CD8-positive, alpha-beta memory T cell (primary cell): ENCODE data around the gene LRP1B. TPM values are rescaled to one million over a fixed set of nuclear protein-coding genes. Genes with fewer than 3 reads are reported as not detected.

ENCODE experiments used
- CTCF ChIA-PET: fragments of 350-600 bp; sonication (Branson Sonifier 250); formaldehyde crosslinking; loops from one replicate; lab custom pipeline; 2021; ENCODE audit warnings: antibody characterized with exemption; lab: Charles Lee
- POLR2A ChIA-PET: fragments of 350-600 bp; sonication (Branson Sonifier 250); formaldehyde crosslinking; loops from one replicate; lab custom pipeline; 2021; ENCODE audit warnings: antibody characterized with exemption; lab: Charles Lee
- DNase-seq, 5 donors: peaks; one replicate each; pipeline versions ENCODE4 v3.0.0 to v3.0.0-alpha.2; 2020 to 2022; ENCODE audit warnings: mixed read lengths in 1 of 5
- H3K27ac ChIP-seq: one replicate; pipeline ENCODE4 v1.7.0; 2013; ENCODE audit warnings: low read depth, mild to moderate bottlenecking, low read length, moderate library complexity
- H3K27me3 ChIP-seq: 2 replicates; pipeline ENCODE4 v1.7.0; 2013; ENCODE audit warnings: low read length, mild to moderate bottlenecking; ENCODE audit not compliant: insufficient read depth, poor library complexity, severe bottlenecking
- H3K36me3 ChIP-seq: 2 replicates; pipeline ENCODE4 v1.7.0; 2013; ENCODE audit warnings: mild to moderate bottlenecking, low read length, moderate library complexity; ENCODE audit not compliant: insufficient read depth
- H3K4me1 ChIP-seq: 2 replicates; pipeline ENCODE4 v1.7.0; 2013; ENCODE audit warnings: mild to moderate bottlenecking, low read length, moderate library complexity; ENCODE audit not compliant: insufficient read depth
- H3K4me3 ChIP-seq: 2 replicates; pipeline ENCODE4 v1.7.0; 2013; ENCODE audit warnings: mild to moderate bottlenecking, low read length
- H3K9me3 ChIP-seq: 2 replicates; pipeline ENCODE4 v1.7.0; 2013; ENCODE audit warnings: mild to moderate bottlenecking, low read length
- H3K27ac Mint-ChIP-seq, 8 donors: one replicate each; pipeline ENCODE4 v1.8.0; 2020 to 2021; ENCODE audit warnings: mixed read lengths in 8 of 8, mild to moderate bottlenecking in 6 of 8, inconsistent platforms in 3 of 8, moderate library complexity in 3 of 8
- H3K27me3 Mint-ChIP-seq, 2 donors: one replicate each; pipeline ENCODE4 v1.8.0; 2020 to 2021; ENCODE audit warnings: mixed read lengths in 2 of 2, mild to moderate bottlenecking in 1 of 2, moderate library complexity in 1 of 2
- H3K36me3 Mint-ChIP-seq, 3 donors: one replicate each; pipeline ENCODE4 v1.8.0; 2020 to 2021; ENCODE audit warnings: mixed read lengths in 3 of 3, inconsistent platforms in 1 of 3, mild to moderate bottlenecking in 1 of 3
- H3K4me1 Mint-ChIP-seq, 3 donors: one replicate each; pipeline ENCODE4 v1.8.0; 2020 to 2021; ENCODE audit warnings: mixed read lengths in 3 of 3, inconsistent platforms in 1 of 3, mild to moderate bottlenecking in 1 of 3
- H3K4me3 Mint-ChIP-seq, 7 donors: one replicate each; pipeline ENCODE4 v1.8.0; 2020 to 2021; ENCODE audit warnings: mixed read lengths in 7 of 7, mild to moderate bottlenecking in 6 of 7, moderate library complexity in 4 of 7, inconsistent platforms in 2 of 7
- H3K9me3 Mint-ChIP-seq, 5 donors: one replicate each; pipeline ENCODE4 v1.8.0; 2020 to 2022; ENCODE audit warnings: mixed read lengths in 5 of 5, mild to moderate bottlenecking in 3 of 5, moderate library complexity in 2 of 5, inconsistent platforms in 1 of 5
- polyA plus RNA-seq: library from polyadenylated mRNA; unstranded; fragments of 300-500 nt; fragmentation: Illumina TruSeq; gene quantifications from one replicate; pipeline ENCODE4 v1.2.3, GENCODE V29; 2021
- total RNA-seq, 2 experiments: library from RNA; stranded (reverse); gene quantifications; one replicate each; pipeline ENCODE4 v1.2.3, GENCODE V29; 2021

LRP1B gene
- total and polyA plus RNA-seq, 3 experiments from 2014 or later: not detected

GRCh38 chr2:140526575-140526974 lies 1604.2 kb downstream of the LRP1B start:
- Histone ChIP-seq H3K36me3 (no peaks in the 10 kb centered on the region), H3K4me3 (no peak overlapping the region), H3K27ac (no peak overlapping the region), H3K9me3 (no peaks in the 10 kb centered on the region), H3K27me3 (no peaks in the 10 kb centered on the region), H3K4me1 (no peaks in the 10 kb centered on the region)
- no peak overlapping the region for H3K4me3 Mint-ChIP-seq
- DNase-seq: no peak
- ChIA-PET CTCF (no interaction called here), POLR2A (no interaction called here)
- H3K36me3 Mint-ChIP-seq: no peaks in the 10 kb centered on the region
- no peaks in the 10 kb centered on the region for H3K27me3 Mint-ChIP-seq
- no peaks in the 10 kb centered on the region for H3K4me1 Mint-ChIP-seq
- H3K27ac Mint-ChIP-seq: no peak overlapping the region
- peaks cover 3 to 38% (median 10%) of the 10 kb centered on the region in 5 donors for H3K9me3 Mint-ChIP-seq

DNA sequence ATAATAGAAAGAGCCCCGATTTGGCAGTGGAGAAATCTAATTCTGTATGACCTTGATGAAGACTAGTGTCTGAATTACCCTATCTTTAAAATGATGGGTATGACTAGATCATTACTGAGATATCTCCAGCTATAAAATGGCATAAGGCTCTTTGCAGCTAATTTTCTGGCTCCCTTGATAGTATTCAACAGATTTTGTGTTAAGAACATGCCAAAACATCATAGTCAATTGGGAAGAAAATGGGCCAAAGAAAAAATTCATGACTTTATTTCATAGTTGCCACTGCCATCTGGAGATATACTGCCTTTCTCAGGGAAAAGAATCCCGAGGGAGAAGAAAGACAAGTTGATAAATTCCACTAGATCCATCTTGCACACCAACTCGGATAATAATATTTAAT lies 1618.7 kb downstream of the LRP1B start:
- no peak overlapping the region for H3K4me3 ChIP-seq
- H3K4me1 ChIP-seq: no peaks in the 10 kb centered on the region
- ChIA-PET POLR2A (no interaction called here), CTCF (no interaction called here)
- no peak overlapping the region for H3K27ac ChIP-seq
- H3K27me3 ChIP-seq: no peaks in the 10 kb centered on the region
- no peak for DNase-seq
- no peak overlapping the region for H3K27ac Mint-ChIP-seq
- no peak overlapping the region for H3K4me3 Mint-ChIP-seq
- no peaks in the 10 kb centered on the region for H3K36me3 Mint-ChIP-seq
- H3K4me1 Mint-ChIP-seq: no peaks in the 10 kb centered on the region
- no peaks in the 10 kb centered on the region for H3K27me3 Mint-ChIP-seq
- peaks cover 0 to 41% (median 2%) of the 10 kb centered on the region in 5 donors for H3K9me3 Mint-ChIP-seq
- H3K36me3 ChIP-seq: no peaks in the 10 kb centered on the region
- no peaks in the 10 kb centered on the region for H3K9me3 ChIP-seq

DNA sequence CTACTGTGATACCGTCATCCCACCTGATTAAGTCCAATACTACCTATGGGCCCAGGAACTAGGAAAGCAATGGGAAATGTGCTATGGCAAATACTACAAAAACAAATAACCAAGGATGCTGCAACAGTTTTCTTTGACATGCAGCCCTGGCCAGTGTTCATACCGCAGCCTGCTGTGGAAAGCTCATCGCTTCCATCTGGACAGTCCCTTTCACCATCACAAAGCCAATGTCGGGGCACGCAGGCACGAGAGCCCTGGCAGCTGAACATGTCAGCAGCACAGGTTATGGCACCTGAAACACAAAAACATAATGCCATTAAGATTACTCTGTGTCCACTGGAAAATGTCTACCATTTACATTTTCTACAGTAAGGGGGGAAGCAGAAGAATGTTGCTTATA lies 1621.1 kb downstream of the LRP1B start:
- Mint-ChIP-seq H3K9me3 (peaks cover 0 to 35% (median 2%) of the 10 kb centered on the region in 5 donors), H3K4me3 (no peak overlapping the region), H3K36me3 (no peaks in the 10 kb centered on the region), H3K4me1 (no peaks in the 10 kb centered on the region), H3K27ac (no peak overlapping the region), H3K27me3 (no peaks in the 10 kb centered on the region)
- Histone ChIP-seq H3K4me1 (no peaks in the 10 kb centered on the region), H3K27ac (no peak overlapping the region), H3K4me3 (no peak overlapping the region), H3K36me3 (no peaks in the 10 kb centered on the region), H3K9me3 (no peaks in the 10 kb centered on the region), H3K27me3 (no peaks in the 10 kb centered on the region)
- no peak for DNase-seq
- CTCF ChIA-PET: no interaction called here
- POLR2A ChIA-PET: no interaction called here

GRCh38 chr2:140508756-140509155 lies 1622.1 kb downstream of the LRP1B start:
- Histone ChIP-seq H3K36me3 (no peaks in the 10 kb centered on the region), H3K4me3 (no peak overlapping the region), H3K9me3 (no peaks in the 10 kb centered on the region), H3K4me1 (no peaks in the 10 kb centered on the region), H3K27ac (no peak overlapping the region), H3K27me3 (no peaks in the 10 kb centered on the region)
- ChIA-PET POLR2A (no interaction called here), CTCF (no interaction called here)
- Mint-ChIP-seq H3K27me3 (no peaks in the 10 kb centered on the region), H3K4me1 (no peaks in the 10 kb centered on the region), H3K27ac (no peak overlapping the region), H3K9me3 (peaks cover 0 to 33% (median 2%) of the 10 kb centered on the region in 5 donors), H3K4me3 (no peak overlapping the region), H3K36me3 (no peaks in the 10 kb centered on the region)
- DNase-seq: no peak

DNA sequence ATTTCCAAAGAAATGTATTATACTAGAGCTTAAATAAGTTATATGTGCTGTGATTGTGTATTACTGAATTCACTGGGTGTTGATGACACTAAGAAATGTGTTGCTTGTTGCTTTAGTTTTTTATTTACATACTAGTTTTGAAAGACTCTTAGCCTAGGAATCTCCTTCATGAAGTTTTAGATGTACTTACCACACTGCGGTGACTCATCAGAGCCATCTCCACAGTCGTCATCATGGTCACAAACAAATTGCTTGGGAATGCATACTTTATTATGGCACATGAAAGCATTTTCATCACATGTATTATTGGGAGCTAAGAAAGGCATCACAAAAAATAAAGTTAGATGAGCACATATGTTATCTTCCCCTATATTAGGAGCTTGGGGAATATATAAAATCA lies 1624.2 kb downstream of the LRP1B start:
- H3K27me3 Mint-ChIP-seq: no peaks in the 10 kb centered on the region
- Histone ChIP-seq H3K9me3 (no peaks in the 10 kb centered on the region), H3K27ac (no peak overlapping the region), H3K4me3 (no peak overlapping the region), H3K4me1 (no peaks in the 10 kb centered on the region), H3K27me3 (no peaks in the 10 kb centered on the region), H3K36me3 (no peaks in the 10 kb centered on the region)
- no peak overlapping the region for H3K27ac Mint-ChIP-seq
- H3K4me3 Mint-ChIP-seq: no peak overlapping the region
- no peaks in the 10 kb centered on the region for H3K36me3 Mint-ChIP-seq
- no peak for DNase-seq
- ChIA-PET POLR2A (no interaction called here), CTCF (no interaction called here)
- H3K4me1 Mint-ChIP-seq: no peaks in the 10 kb centered on the region
- H3K9me3 Mint-ChIP-seq: peaks cover 0 to 21% (median 2%) of the 10 kb centered on the region in 5 donors

- H3K27me3 Mint-ChIP-seq: no peaks in the 10 kb centered on the region
- H3K27ac Mint-ChIP-seq: no peak overlapping the region
- CTCF ChIA-PET: no interaction called here
- no peak for DNase-seq
- Histone ChIP-seq H3K27ac (no peak overlapping the region), H3K9me3 (no peaks in the 10 kb centered on the region), H3K36me3 (no peaks in the 10 kb centered on the region), H3K27me3 (no peaks in the 10 kb centered on the region), H3K4me1 (no peaks in the 10 kb centered on the region), H3K4me3 (no peak overlapping the region)
- H3K9me3 Mint-ChIP-seq: peaks cover 0 to 18% (median 0%) of the 10 kb centered on the region in 5 donors
- no peak overlapping the region for H3K4me3 Mint-ChIP-seq
- H3K4me1 Mint-ChIP-seq: no peaks in the 10 kb centered on the region
- peaks cover 0 to 2% (median 0%) of the 10 kb centered on the region in 3 donors for H3K36me3 Mint-ChIP-seq
- POLR2A ChIA-PET: no interaction called here
Observed at GRCh38 chr2:140504601-140505000, 1626.2 kb downstream of the LRP1B start.

GRCh38 chr2:140502951-140503630 lies 1627.7 kb downstream of the LRP1B start:
- no peak overlapping the region for H3K4me3 ChIP-seq
- Mint-ChIP-seq H3K4me1 (no peaks in the 10 kb centered on the region), H3K36me3 (peaks cover 0 to 2% (median 0%) of the 10 kb centered on the region in 3 donors), H3K27ac (no peak overlapping the region), H3K4me3 (no peak overlapping the region), H3K9me3 (peaks cover 0 to 12% (median 0%) of the 10 kb centered on the region in 5 donors), H3K27me3 (no peaks in the 10 kb centered on the region)
- H3K27ac ChIP-seq: no peak overlapping the region
- CTCF ChIA-PET: no interaction called here
- H3K9me3 ChIP-seq: no peaks in the 10 kb centered on the region
- H3K4me1 ChIP-seq: no peaks in the 10 kb centered on the region
- H3K27me3 ChIP-seq: no peaks in the 10 kb centered on the region
- no peaks in the 10 kb centered on the region for H3K36me3 ChIP-seq
- DNase-seq: no peak
- POLR2A ChIA-PET: no interaction called here

- H3K4me3 Mint-ChIP-seq: no peak overlapping the region
- H3K27me3 Mint-ChIP-seq: no peaks in the 10 kb centered on the region
- DNase-seq: no peak
- Histone ChIP-seq H3K9me3 (no peaks in the 10 kb centered on the region), H3K4me3 (no peak overlapping the region), H3K4me1 (no peaks in the 10 kb centered on the region), H3K27me3 (no peaks in the 10 kb centered on the region), H3K36me3 (no peaks in the 10 kb centered on the region), H3K27ac (no peak overlapping the region)
- POLR2A ChIA-PET: no interaction called here
- H3K4me1 Mint-ChIP-seq: no peaks in the 10 kb centered on the region
- CTCF ChIA-PET: no interaction called here
- peaks cover 0 to 15% (median 0%) of the 10 kb centered on the region in 5 donors for H3K9me3 Mint-ChIP-seq
- H3K36me3 Mint-ChIP-seq: peaks cover 0 to 2% (median 0%) of the 10 kb centered on the region in 3 donors
- no peak overlapping the region for H3K27ac Mint-ChIP-seq
Observed at GRCh38 chr2:140498360-140498759, 1632.5 kb downstream of the LRP1B start.
